GM21515 (cell line): ENCODE data around the gene DDIT3.

Experiments used
- ATAC-seq: cut with Tn5 transposase; IDR thresholded peaks from one replicate; pipeline ENCODE4 v1.9.1; 2021; ENCODE audit not compliant: unreplicated experiment

Gene DDIT3

GRCh38 chr12:57487597-57488401, 32.5 kb downstream of the DDIT3 start, which contains the start of gene MARS1:
TSS of gene MARS1 (plus strand) at chr12:57488068. CDS start at chr12:57488091, 23 bp downstream.
- peak; percentile 91 for ATAC-seq

- no peak for ATAC-seq
These were observed 33.2 kb downstream of the DDIT3 start for GRCh38 chr12:57487055-57487596.

GRCh38 chr12:57485695-57486094, 34.6 kb downstream of the DDIT3 start:
- no peak for ATAC-seq

GRCh38 chr12:57483466-57483865, 36.8 kb downstream of the DDIT3 start:
- no peak for ATAC-seq

- no peak for ATAC-seq
These were observed 38.6 kb downstream of the DDIT3 start for GRCh38 chr12:57481671-57482070.

- peak; percentile 33 for ATAC-seq
These were observed 40.8 kb downstream of the DDIT3 start, which contains the start of gene ARHGAP9 for GRCh38 chr12:57479376-57480115. TSS of gene ARHGAP9 (minus strand) at chr12:57479866. CDS start at chr12:57479406, 460 bp downstream.

GRCh38 chr12:57479043-57479375, 41.3 kb downstream of the DDIT3 start:
- no peak for ATAC-seq

GRCh38 chr12:57477710-57478681, 42.3 kb downstream of the DDIT3 start:
- peak; percentile 48 for ATAC-seq

- ATAC-seq = peak; percentile 12
These were observed 43.2 kb downstream of the DDIT3 start for GRCh38 chr12:57476993-57477709.

- ATAC-seq = no peak
These were observed 43.9 kb downstream of the DDIT3 start for GRCh38 chr12:57476162-57476992.

- no peak for ATAC-seq
These were observed 44.8 kb downstream of the DDIT3 start for GRCh38 chr12:57475271-57476161.

- no peak for ATAC-seq
These were observed 45.5 kb downstream of the DDIT3 start for GRCh38 chr12:57474862-57475261.

- ATAC-seq = no peak
These were observed 45.9 kb downstream of the DDIT3 start for GRCh38 chr12:57474430-57474829.

- no peak for ATAC-seq
These were observed 46.4 kb downstream of the DDIT3 start for GRCh38 chr12:57473886-57474285.

GRCh38 chr12:57473392-57473791, 46.9 kb downstream of the DDIT3 start:
- ATAC-seq = no peak

- no peak for ATAC-seq
These were observed 47.9 kb downstream of the DDIT3 start for GRCh38 chr12:57472391-57472790.

GRCh38 chr12:57471661-57472060, 48.7 kb downstream of the DDIT3 start:
- no peak for ATAC-seq

- ATAC-seq = no peak
These were observed 49.2 kb downstream of the DDIT3 start for GRCh38 chr12:57470970-57471656.
